Activated T-helper 1 cell treated with anti-CD3 and anti-CD28 coated beads, Interleukin-12 subunit alpha, Interleukin-12 subunit beta, Interleukin-2, Interleukin-4 antibody, amounts not matched to agents 30 ng/mL and 10 ng/mL and 1 ng/mL, durations not matched to agents 14 hours and 24 hours and 36 hours (primary cell): Measurements from ENCODE around the gene CD93. TPM values are rescaled to one million over a fixed set of nuclear protein-coding genes. Genes with fewer than 3 reads are reported as not detected.

ENCODE experiments used
- DNase-seq: peaks from one replicate; pipeline ENCODE4 v3.0.0; 2021; ENCODE audit warnings: low spot score
- H3K27ac Mint-ChIP-seq: one replicate; pipeline ENCODE4 v1.8.0; 2021; ENCODE audit warnings: mild to moderate bottlenecking, mixed read lengths
- H3K27me3 Mint-ChIP-seq: one replicate; pipeline ENCODE4 v1.8.0; 2022; ENCODE audit warnings: mild to moderate bottlenecking, moderate library complexity, mixed read lengths; ENCODE audit not compliant: insufficient read depth
- H3K36me3 Mint-ChIP-seq: one replicate; pipeline ENCODE4 v1.8.0; 2021; ENCODE audit warnings: low read depth, mixed read lengths
- H3K4me1 Mint-ChIP-seq: one replicate; pipeline ENCODE4 v1.8.0; 2021; ENCODE audit warnings: low read depth, mixed read lengths
- H3K4me3 Mint-ChIP-seq: one replicate; pipeline ENCODE4 v1.8.0; 2021; ENCODE audit warnings: mild to moderate bottlenecking, moderate library complexity, mixed read lengths
- H3K9me3 Mint-ChIP-seq: one replicate; pipeline ENCODE4 v1.8.0; 2021; ENCODE audit warnings: mixed read lengths
- intact Hi-C: fragments of 100-400 bp; cut with micrococcal nuclease; formaldehyde crosslinking; loops from one replicate; pipeline ENCODE4 v1.15.1; 2024
- total RNA-seq: library from RNA; stranded (reverse); gene quantifications from 2 replicates; pipeline ENCODE4 v1.2.3, GENCODE V29; 2022

CD93 gene
- total RNA-seq, 1 donor from 2014 or later = 1.2 TPM

- intact Hi-C loops = no loop called here
- peaks cover 5% of the 10 kb centered on the region for H3K27me3 Mint-ChIP-seq
- no peak overlapping the region for H3K27ac Mint-ChIP-seq
- DNase-seq = no peak
- no peaks in the 10 kb centered on the region for H3K4me1 Mint-ChIP-seq
- H3K4me3 Mint-ChIP-seq = no peak overlapping the region
- H3K36me3 Mint-ChIP-seq = no peaks in the 10 kb centered on the region
- no peaks in the 10 kb centered on the region for H3K9me3 Mint-ChIP-seq
These were observed 31.6 kb upstream of the CD93 start for GRCh38 chr20:23117738-23118137.

DNA sequence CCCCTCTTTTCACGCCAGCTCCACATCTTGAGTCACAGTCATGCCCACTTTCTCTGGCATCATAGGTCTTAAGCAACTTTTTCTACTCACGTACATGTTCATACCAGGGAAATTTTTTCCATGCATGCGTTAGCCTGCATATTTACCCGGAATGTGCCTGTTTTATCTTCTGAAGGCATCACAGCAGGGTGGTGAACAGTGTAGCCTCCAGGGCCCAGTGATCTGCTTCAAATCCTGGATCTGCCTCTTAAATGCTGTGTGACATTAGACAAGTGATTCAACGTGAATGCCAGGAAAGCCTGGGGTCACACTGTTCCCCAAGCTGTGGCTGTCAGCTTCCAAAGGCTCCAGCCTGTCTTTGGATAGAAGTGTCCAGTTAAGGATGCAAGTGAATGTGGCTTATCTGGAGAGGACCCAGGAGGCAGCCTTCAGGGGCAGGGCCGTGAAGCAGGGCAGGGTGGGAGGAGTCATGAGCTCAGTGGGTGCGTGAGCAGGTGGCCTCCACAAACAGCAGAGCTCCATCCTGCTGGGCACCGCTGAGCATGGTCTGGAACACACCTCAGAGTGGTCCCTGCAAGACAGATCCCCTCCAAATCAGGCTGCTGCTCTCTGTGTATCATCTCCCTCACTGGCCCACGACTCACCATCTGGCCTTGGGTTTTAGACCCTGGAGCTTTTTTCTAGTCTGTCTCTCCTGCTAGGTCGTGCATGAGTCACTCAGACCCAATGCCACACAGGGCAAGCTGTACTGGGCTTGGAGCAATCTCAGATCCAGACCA is 30.4 kb upstream of the CD93 start:
- intact Hi-C loops = no loop called here
- no peaks in the 10 kb centered on the region for H3K36me3 Mint-ChIP-seq
- H3K4me1 Mint-ChIP-seq = no peaks in the 10 kb centered on the region
- no peak for DNase-seq
- H3K27ac Mint-ChIP-seq = no peak overlapping the region
- no peak overlapping the region for H3K4me3 Mint-ChIP-seq
- H3K27me3 Mint-ChIP-seq = no peaks in the 10 kb centered on the region
- no peaks in the 10 kb centered on the region for H3K9me3 Mint-ChIP-seq

DNA sequence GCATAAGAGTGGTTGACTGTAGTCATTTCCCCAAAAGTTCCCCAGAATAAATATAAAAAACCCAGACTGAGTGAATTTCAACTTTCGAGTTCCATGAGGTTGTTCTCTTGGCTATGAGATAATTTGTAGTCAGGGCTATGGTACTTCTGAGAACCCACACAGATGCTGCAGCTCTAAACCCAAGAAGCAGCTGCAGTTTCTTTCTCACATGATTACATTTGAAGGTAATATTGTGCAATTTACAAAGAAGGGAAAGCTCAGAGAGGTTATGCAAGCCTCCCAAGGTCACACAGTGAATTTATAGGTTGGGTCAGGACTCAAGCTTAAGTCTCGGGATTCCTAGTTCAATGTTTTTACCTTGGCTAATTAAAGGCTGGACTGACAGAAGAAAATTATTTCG is 29.7 kb upstream of the CD93 start:
- Mint-ChIP-seq H3K4me1 (no peaks in the 10 kb centered on the region), H3K27me3 (no peaks in the 10 kb centered on the region), H3K4me3 (no peak overlapping the region), H3K27ac (no peak overlapping the region), H3K9me3 (no peaks in the 10 kb centered on the region), H3K36me3 (no peaks in the 10 kb centered on the region)
- intact Hi-C loops = no loop called here
- no peak for DNase-seq

DNA sequence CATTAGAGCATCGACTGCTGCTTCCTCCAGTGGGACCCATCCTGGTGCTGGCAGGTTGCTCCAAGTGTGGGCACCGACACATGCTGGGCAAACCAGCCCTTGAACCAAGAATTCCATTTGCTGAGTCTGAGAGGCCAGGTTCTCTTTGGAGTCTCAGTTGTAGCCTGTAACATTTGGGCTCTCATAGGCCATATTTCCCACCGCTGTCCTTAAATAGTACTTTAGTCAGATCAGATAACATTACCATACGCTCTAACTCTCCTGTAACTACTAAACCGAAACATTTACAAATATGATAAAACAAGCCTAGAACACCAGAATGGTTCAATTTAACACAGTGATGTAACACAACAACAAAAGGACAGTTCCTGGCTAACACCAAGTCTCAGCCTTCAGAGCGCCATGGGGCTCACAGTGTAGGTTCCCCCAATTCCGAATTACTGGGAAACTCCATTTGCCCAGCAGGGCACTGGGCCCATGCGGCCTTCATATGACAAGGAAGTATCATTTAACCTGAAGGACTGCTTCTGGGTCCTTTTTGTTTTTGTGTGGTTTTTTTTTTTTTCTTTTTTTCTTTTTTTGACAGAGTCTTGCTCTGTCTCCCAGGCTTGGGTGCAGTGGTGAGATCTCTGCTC is 28.4 kb upstream of the CD93 start:
- Mint-ChIP-seq H3K4me3 (no peak overlapping the region), H3K27me3 (peaks cover 3% of the 10 kb centered on the region), H3K27ac (no peak overlapping the region), H3K36me3 (no peaks in the 10 kb centered on the region), H3K4me1 (no peaks in the 10 kb centered on the region), H3K9me3 (no peaks in the 10 kb centered on the region)
- intact Hi-C loops = no loop called here
- no peak for DNase-seq

DNA sequence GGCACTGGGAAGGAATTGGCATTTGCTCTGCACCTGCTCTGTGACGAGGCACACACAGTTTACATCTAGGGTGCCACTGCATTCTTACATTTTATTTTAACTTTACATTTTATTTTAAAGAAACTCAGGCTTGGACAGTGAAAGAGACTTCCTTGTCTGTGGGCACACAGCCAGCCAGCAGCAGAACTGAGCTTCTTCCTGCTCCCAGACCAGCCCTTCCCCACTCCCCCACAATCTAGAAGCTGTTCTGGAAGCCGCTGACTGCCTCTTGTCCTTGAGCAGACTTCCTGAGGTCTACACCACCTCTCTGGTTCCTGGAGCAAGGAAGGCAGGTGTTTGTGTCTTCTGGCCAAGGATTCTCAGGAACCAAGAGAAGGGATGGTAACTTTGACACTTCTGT is 27.9 kb upstream of the CD93 start:
- Mint-ChIP-seq H3K27ac (no peak overlapping the region), H3K4me1 (no peaks in the 10 kb centered on the region), H3K27me3 (peaks cover 3% of the 10 kb centered on the region), H3K9me3 (no peaks in the 10 kb centered on the region), H3K36me3 (no peaks in the 10 kb centered on the region), H3K4me3 (no peak overlapping the region)
- intact Hi-C loops = no loop called here
- DNase-seq = no peak

DNA sequence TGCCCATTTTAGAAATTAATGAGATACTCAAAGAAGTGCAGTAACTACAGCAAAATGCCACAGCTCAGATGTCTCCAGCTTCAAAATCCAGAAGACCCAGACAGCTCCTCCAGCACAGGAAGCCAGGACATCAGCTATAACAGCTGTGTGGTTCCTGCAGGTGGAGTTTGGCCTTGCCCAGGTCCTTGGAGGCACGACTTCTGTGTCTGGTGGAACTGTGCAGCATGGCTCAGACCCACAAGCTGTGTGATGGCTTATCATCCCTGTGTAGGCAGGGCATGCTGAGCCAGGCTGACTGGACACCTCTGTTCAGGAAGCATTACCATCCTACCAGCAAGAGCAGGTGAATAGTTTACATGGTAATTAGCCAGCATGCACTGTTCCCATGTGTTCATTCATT is 26.5 kb upstream of the CD93 start:
- Mint-ChIP-seq H3K4me1 (no peaks in the 10 kb centered on the region), H3K36me3 (no peaks in the 10 kb centered on the region)
- intact Hi-C loops = no loop called here

DNA sequence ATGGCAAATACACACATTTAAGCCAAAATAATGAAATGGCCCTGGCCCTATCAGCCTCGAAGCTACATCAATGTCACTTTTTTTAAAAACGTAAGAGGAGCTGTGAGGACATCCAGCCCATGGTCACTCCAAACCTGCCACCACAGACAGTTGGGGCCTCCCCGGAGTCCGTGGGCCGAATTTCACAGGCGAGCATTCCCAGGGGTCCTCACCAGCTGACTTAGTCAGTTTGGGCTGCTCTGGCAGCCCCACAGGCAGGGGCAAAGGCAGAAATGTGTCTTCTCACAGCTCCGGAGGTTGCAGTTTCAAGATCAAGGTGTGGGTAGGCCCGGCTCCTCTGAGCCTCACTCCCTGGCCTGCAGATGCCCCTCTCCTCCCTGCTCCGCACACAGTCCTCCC is 25.8 kb upstream of the CD93 start:
- no peak for DNase-seq
- Mint-ChIP-seq H3K4me1 (no peaks in the 10 kb centered on the region), H3K36me3 (no peaks in the 10 kb centered on the region), H3K27me3 (peaks cover 5% of the 10 kb centered on the region), H3K9me3 (no peaks in the 10 kb centered on the region), H3K27ac (no peak overlapping the region), H3K4me3 (no peak overlapping the region)
- intact Hi-C loops = no loop called here

More for the DNA sequence above, 26.5 kb upstream of the CD93 start:
- Mint-ChIP-seq H3K27me3 (peaks cover 5% of the 10 kb centered on the region), H3K27ac (no peak overlapping the region), H3K9me3 (no peaks in the 10 kb centered on the region), H3K4me3 (no peak overlapping the region)
- no peak for DNase-seq

- Mint-ChIP-seq H3K27me3 (peaks cover 5% of the 10 kb centered on the region), H3K9me3 (no peaks in the 10 kb centered on the region), H3K27ac (no peak overlapping the region), H3K4me3 (no peak overlapping the region), H3K36me3 (no peaks in the 10 kb centered on the region), H3K4me1 (no peaks in the 10 kb centered on the region)
- no peak for DNase-seq
- intact Hi-C loops = no loop called here
These were observed 25.3 kb upstream of the CD93 start for GRCh38 chr20:23111307-23111943.

DNA sequence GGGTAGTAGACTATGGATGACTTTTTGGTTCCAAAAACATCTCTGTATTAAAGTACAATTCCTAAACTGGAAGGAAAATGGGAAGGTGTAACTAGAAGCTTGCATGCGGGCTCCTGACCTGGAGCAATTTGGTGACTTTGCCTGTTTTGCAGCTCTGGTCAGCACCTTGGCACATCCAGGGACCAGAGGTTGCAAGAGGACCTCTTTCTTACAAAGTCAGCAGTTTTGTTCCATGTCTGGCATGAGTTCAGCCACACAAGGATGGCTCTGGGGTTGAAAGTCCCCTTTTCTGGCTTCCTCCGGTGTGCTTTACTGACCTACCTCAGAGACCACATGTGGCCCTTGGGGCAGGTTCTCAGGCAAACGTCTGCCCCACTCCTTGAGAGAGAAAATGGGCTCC is 22.7 kb upstream of the CD93 start:
- no peaks in the 10 kb centered on the region for H3K9me3 Mint-ChIP-seq
- intact Hi-C loops = no loop called here
- H3K4me3 Mint-ChIP-seq = no peak overlapping the region
- H3K4me1 Mint-ChIP-seq = no peaks in the 10 kb centered on the region
- no peaks in the 10 kb centered on the region for H3K36me3 Mint-ChIP-seq
- DNase-seq = no peak
- H3K27me3 Mint-ChIP-seq = peaks cover 5% of the 10 kb centered on the region
- no peak overlapping the region for H3K27ac Mint-ChIP-seq

- Mint-ChIP-seq H3K36me3 (no peaks in the 10 kb centered on the region), H3K27me3 (peaks cover 5% of the 10 kb centered on the region), H3K9me3 (no peaks in the 10 kb centered on the region), H3K4me3 (no peak overlapping the region), H3K27ac (no peak overlapping the region), H3K4me1 (no peaks in the 10 kb centered on the region)
- intact Hi-C loops = no loop called here
- DNase-seq = no peak
These were observed 21.3 kb upstream of the CD93 start for GRCh38 chr20:23107466-23107865.

DNA sequence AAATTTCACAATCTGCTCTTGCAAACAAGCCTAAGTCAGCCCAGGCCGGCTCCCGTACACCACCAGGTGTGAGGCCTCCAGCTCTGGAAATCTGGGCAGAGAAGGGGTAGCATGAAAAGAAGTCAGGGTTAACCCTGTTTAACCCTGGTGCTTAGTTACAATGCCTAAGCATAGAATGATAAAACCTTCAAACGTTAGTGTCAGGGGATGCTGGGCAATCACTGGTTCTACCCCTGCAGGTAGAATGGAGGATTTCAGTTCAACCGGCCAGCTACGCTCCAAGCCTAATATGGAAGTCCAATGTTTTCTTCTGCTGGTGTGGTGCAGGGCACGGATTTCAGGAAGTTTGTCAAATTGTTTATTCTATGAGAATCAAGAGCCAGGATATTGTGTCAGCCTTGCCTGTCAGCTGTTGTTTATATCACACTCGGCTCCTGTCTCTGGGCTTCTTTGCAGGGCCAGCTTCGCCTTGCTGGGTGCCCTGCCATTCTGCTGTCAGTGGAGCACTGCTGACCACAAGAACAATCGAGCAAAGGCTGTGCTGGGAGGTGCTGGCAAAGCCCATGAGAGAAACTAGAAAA is 20.2 kb upstream of the CD93 start:
- intact Hi-C loops = no loop called here
- no peak overlapping the region for H3K27ac Mint-ChIP-seq
- no peak overlapping the region for H3K4me3 Mint-ChIP-seq
- DNase-seq = no peak
- H3K4me1 Mint-ChIP-seq = no peaks in the 10 kb centered on the region
- H3K36me3 Mint-ChIP-seq = no peaks in the 10 kb centered on the region
- no peaks in the 10 kb centered on the region for H3K9me3 Mint-ChIP-seq
- peaks cover 7% of the 10 kb centered on the region for H3K27me3 Mint-ChIP-seq

DNA sequence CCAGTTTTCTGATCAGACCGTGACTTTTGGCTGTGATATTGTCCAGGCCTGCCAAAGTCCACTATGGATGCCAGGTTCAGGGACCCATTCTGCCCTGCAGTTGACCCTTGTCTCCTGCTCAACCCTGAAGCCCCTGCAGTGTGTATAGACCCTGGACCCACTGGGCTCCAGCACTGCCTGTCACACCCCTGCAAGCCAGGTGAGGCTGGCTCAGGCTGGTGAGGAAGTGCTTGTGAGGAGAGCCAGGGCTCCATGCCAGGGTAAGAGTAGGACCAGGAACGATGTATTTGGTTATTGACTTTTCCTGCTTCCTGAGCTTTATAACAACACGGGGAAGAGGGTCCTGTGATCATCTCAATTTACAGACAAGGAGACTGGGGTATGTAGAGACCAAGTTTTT is 19.1 kb upstream of the CD93 start:
- Mint-ChIP-seq H3K4me1 (no peaks in the 10 kb centered on the region), H3K27me3 (peaks cover 10% of the 10 kb centered on the region), H3K9me3 (no peaks in the 10 kb centered on the region), H3K27ac (no peak overlapping the region), H3K36me3 (no peaks in the 10 kb centered on the region), H3K4me3 (no peak overlapping the region)
- no peak for DNase-seq
- intact Hi-C loops = no loop called here
